ENCODE results near the gene SLK. TPM values are rescaled to one million over a fixed set of nuclear protein-coding genes. Genes with fewer than 3 reads are reported as not detected.

SLK gene
- polyA plus RNA-seq, 10 donors: 25.6 to 38.2 (median 30.3) TPM

DNA sequence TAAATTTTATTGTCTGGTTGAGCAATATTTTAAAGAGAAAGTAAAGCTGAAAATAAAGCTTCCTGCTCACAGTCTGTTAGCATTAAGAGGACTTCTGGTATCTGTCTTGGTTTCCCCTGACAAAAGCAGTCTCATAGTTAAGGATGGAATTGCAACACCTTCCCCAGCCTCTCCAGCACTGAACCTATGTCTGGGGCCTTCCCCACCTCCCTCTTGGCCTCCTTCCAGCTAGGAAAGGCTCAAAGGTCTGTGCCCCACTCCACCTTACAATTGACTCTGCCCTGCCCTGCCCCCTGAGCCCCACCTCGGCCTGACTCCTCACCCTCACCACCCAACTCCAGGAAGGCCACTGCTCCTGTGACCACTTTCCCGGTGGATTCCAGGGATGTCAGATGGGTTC lies 85.5 kb downstream of the SLK start:
- no peak for DNase-seq

DNA sequence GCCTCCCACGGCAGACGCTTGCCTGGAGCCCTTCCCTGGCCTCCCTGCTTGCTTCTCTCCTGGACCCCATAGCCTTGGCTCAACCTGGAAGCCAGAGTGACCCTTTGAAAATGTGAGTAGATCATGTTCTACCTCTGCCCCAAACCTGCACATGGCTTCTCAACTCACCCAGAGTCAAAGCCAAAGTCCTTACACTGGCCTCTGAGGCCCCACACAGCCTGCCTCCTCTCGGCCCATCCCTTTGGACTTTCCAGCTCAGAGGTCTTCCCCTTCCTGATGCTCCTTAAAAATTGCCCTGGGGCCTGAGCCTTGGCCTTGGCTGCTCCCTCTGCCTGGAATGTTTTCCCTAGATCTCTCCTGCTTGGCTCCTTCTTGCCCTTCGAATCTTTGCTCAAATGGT lies 86.3 kb downstream of the SLK start:
- DNase-seq: no peak

DNA sequence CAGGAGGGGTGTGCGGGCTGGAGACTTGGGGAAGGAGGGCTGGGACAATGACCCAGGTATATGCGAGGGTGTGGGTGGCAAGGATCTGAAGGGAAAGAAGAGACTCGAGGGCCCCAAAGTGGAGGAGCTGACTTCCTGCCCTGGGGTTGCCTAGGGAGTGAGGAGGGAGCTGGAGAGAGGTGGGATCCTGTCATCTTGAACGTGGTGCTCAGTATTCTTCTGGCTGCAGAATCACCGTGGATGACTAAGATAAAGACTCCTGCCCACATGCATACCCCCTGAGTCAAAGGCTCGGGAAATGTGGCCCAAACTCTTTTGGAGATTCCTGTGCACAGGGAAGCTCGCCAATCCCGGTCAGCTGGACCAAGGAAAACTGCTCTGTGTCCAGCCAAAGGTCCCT lies 87.5 kb downstream of the SLK start:
- peak in 1 of 3 donors; percentile 27 for DNase-seq

DNA sequence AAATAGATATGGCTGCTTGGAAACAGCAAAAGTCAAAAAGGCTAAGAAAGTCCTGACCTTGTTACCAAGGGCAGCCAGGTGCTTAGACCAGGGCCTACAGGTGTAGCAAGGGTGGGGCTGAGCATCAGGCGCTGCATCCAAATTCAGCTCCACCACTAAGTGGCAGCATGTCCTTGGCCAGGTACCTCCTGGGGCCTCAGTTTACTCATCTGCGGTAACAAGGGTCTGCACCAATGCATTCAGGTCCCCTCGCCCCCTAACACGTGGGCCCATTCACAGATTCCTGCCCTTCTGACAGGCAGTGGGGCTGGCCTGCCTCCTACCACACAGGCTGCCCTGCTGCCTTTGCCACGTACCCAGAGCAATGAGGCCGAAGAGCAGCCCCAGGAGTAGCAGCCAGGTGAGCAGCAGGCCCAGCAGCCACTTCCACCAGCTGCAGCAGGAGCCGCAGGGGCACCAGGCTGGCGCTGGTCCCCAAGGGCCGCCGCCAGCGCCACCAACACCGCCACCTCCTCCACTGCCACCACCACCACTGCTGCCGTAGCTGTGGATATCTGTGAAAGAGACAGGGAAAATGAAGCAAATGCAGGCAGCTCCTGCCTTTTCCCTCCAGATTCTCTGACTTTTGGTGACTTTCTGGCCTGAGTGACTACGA lies 89.8 kb downstream of the SLK start:
- no peak for DNase-seq

DNA sequence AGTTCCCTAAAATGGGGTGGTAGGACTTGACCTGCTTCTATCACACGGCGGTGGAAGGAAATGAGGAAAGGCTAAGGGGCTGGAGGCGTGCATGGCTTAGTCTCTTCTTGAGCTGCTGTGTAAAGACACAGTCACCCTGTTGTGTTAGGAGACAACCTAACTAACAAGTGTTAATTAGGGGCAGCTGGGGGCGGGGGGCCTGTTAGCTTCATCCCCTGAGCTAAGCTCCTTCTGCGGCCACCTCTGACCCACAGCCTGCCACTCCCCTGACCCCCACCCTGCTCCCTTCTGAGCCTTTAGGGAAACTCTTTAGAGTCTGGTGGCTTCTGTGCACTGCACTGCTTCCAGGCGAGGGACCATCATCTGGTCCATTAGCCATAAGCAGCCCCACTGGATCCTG lies 90.8 kb downstream of the SLK start:
- DNase-seq: no peak

DNA sequence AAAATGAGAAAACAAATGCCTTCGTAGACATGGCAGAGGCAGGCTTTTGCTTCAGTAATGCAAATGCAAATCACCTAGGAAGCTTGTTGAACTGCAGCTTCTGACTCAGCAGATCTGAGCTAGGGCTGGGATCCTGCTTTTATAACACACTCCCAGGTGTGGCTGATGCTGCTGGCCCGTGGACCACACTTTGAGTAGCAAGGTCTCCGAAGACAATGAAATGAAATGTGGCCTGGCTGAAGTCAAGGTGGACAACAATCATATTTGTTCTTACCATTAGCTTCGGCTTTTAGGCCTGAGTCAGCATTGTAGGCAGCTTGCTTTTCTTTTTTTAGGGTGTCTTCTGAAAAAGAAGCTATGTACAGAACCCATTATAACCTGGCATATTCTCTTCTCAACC lies 92.4 kb downstream of the SLK start:
- no peak for DNase-seq

DNA sequence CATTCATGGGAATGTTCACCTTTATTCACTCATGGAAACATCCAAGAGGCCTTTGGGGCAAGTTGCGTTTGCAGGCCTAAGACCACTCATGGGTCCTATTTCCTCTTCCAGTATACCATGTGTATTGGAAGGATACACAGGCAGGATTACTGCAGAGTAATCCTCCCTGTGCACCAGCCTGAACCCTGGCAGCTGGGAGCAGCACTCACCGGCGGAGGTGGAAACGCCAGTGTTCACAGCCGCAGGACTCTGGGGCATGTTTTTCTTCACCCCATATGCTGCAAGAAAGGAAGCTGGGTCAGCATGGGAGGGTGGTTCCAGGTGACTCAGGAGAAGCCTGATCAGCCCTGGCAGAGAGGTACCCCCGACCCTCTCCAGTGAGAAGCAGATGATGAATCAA lies 94.3 kb downstream of the SLK start:
- DNase-seq: no peak

DNA sequence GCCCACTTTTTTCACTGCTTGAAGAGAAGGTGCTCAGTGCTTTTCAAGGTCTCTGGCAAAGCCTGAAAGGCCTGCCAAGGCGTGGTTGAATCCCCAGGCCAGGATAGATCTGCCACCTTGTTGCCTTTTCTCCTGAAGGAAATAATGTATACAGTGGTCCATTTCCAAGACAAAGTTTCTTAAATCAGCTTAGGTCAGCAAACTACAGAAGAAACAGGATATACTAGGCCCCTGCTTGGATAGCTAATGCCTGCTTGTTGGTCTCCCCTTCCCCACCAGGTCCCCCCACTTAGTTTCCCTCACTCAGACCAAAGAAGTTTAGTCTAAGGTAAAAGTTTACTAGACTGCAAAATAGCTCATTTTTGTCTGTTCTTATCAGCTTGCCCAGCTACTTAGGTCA lies 98.8 kb downstream of the SLK start:
- DNase-seq: no peak

DNA sequence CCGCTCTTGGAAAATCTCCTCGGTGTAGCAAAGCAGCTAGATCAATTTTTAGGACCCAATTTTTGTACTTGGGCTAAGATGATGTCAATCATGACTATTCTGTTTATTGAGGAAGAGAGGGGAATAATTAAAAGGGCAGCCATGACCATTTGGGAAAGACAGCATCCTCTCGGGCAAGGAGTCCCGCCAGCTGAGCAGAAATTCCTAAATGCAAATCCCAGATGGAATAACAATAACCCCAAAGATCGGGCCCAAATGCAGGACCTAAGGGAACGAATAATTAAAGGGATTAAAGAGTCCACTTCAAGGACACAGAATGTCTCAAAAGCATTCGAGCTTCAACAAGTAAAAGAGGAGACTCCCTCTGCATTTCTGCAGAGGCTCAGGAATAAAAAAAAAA lies 100.0 kb downstream of the SLK start:
- no peak for DNase-seq

DNA sequence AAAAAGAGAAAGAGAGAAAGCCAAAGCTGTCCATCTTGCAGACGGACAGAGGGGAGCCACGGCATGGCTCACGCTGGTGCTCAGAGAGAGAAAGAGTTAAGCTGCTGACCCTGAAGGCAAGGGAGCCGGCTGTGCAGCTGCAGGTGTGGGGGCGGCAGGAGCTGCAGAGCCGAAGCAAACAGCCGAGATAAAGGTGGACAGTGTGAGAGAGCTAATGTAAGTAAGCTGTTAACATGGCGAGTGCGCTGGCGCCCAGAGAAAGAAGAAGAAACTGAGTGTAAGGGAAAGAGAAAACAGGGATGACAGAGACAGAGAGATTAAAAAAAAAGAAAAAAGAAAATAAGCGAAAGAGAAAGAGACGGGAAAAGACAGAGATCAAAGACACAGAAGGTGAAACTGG lies 100.6 kb downstream of the SLK start:
- DNase-seq: no peak

DNA sequence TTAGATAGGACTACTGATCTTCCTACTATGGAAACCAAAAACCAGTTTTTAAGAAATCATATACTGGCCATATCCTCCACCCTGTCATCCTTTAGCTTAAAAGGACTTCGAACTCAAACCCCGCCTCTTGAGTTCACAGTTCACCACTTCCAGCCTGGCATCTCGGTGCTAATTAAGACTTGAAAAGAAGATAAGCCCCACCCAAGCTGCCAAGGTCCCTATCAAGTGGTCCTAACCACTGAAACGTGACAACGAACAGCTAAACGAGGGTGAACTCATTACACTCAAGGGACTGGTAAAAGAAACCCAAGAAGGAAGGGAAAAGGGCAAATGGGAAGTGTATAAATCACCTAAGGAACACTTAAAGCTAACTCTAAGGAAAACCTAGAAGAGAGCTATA lies 102.7 kb downstream of the SLK start:
- DNase-seq: no peak

DNA sequence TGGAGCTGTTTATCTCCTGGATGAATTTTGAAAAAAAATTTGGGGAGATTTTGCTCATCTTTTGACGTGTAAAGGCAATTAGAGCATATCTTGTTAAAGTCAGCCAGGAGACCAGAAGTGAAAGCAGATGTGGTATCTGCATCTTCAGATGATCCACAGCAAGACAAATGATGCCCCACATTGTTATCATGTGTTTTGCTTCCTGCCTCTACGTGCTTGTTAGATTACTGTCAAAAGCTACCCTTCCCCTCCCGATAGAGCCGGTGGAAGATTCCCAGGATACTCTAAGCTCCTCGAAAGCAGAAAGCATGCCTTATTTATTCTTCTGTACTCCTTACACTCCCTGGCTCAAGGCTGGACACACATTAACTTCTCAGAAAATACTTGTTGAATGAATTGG lies 105.8 kb downstream of the SLK start:
- no peak for DNase-seq

DNA sequence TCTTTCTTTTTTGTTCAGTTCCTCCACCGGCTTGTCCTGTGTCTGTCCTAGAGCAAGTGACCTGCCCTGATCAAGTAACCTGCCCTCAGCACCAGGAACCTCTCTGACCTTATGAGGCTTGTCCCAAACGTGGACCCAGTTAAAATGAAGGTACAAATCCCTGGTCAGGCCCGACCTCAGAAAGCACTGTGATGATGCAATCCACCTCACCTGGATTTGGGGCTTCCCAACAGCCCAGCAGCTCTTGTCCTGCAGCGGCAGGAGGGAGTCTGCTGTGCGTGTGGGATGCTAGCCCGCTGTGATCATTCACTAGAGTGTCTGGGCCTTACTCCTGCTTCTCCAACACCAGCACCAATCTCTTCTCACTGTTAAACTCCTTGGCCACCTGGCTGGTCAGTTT lies 107.6 kb downstream of the SLK start:
- DNase-seq: no peak

DNA sequence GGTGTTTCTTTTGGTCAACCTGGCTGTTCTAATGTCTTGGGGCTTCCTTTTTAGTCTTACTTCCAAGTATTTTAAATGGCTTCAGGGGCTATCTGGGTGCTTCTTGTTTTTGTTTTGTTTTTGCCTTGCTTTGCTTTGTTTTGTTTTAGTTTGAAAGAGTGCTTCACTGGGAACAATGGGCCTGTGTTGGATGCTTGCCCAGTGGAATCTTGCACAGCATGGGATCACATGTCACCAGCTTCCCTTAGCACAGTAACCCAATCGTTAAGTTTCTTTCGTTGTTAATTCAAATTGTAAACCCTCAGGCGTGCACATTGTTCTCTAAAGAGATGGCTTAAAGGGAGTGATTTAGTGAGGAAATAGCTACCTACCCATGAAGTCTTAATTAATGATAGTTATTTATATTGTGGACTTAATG lies 109.8 kb downstream of the SLK start:
- peak; percentile 11 to 57 (median 42) for DNase-seq

DNA sequence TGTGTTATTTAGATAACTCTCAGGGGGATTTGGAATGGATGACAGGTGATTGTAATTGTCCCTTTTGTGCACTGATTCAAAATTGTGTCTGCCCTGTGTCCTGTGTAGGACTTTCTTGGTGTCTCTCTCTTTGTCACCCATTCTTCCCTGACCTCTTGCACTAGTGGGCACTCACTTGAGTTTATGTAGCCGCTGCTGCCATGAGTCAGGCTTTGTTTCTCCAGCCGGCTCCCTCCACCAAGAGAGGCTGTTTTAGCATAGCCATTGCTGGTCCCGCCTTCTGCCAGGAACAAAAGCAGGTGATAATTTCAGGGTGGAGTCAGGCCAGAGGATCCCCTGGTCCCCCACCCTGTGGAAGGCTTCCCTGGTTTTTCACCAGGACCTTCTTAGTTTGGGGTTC lies 110.3 kb downstream of the SLK start:
- no peak for DNase-seq

DNA sequence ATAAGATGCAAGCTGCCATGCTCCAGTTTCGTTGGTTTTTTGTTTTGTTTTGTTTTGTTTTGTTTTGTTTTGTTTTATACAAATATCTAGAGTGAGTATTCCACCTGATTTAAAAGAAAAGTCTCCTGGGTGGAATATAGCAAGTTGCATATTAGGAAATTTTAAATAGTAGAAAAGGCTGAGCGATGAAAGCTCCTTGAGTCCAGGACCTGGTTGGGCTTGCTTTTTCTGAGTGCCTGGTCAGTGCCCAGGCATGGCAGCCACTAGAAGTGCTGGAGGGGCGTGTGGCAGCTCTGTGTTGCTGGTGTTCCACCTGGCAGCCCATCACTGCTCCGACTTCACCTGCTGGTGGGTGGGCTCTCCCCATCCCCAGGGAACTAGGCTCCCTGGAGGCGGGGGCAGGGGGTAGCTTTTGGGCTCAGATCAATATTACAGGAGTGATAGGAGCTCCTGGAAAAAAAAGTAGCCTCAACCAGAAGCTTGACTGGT lies 110.8 kb downstream of the SLK start:
- DNase-seq: no peak

Other genes with a start within 250 kb of the SLK start
- gene SH3PXD2A, start 111.6 kb upstream of the SLK start, polyA plus RNA-seq (ENCODE audit: insufficient read length in 10 of 10): 10 to 100 TPM; 72.3 to 88.0 (median 76.6) TPM
- gene STN1, start 49.0 kb upstream of the SLK start, polyA plus RNA-seq (ENCODE audit: insufficient read length in 10 of 10): 10 to 100 TPM; 19.0 to 24.5 (median 20.6) TPM
- gene COL17A1, start 118.7 kb downstream of the SLK start, polyA plus RNA-seq (ENCODE audit: insufficient read length in 10 of 10): 10 to 100 TPM in 2 of 10 donors, under 1 TPM in 7, not detected in 1; 0.16 to 91.2 (median 0.35) TPM
- gene SFR1, start 155.0 kb downstream of the SLK start, polyA plus RNA-seq (ENCODE audit: insufficient read length in 10 of 10): 1 to 10 TPM; 5.1 to 7.6 (median 6.8) TPM

Measured in muscle of back (tissue), 11 donors.